ENCODE measurements around the gene MRPL18. TPM values are rescaled to one million over a fixed set of nuclear protein-coding genes. Genes with fewer than 3 reads are reported as not detected.
A peak's percentile ranks its signal among the peaks of the same experiment; 100 is the strongest.
"Not testable (repeated sequence)": the region's sequence is repeated elsewhere in the genome, so short reads cannot be mapped to it uniquely, and the experiment has no call there.

Gene MRPL18
- total RNA-seq, 8 experiments from 2014 or later: 50.9 to 110 (median 59.4) TPM

DNA sequence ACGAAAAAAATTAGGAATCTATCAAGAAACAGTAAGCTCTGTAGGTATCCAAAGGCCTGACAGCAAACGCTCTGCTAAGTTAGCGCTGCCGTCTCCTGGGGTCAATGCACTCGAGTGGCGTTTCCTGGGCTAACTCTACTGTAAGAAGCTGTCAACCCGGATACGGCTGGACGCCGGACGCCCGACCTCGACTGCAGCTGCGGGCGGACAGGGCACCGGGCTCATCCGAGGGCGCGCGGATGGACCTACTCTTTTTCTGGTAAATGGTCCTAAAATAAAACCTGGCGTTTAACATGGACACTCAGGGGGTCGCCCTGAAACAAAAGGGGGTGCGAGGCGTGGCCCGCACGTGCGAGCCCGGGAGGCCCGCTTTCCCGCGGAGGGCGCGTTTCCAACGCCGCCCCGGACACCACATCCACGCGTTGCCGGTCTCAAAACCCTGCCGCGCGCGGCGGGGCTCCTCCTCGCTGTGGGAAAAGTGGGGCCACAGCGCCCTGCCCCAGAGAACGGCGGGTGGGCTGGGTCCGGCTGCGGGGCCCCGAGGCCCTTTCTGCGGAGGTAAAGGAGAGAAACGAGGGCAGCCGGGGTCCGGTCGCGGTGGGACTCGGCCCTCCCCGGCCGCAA, 1.4 kb upstream of the MRPL18 start:
- in situ Hi-C loops (cut with MboI; ENCODE audit: low pct_unique_long_range_greater_than_20kb in 2 of 9, low sequenced_read_pairs in 9 of 9, unreplicated experiment in 9 of 9): no loop called here
- peak in 2 of 8 experiments; percentile 0 for ATAC-seq (replicated peaks in 6 of 8)
- WGBS, 10 experiments: 0 to 7% (median 0%) methylated on average over 1 to 21 of the region's 60 CpGs; no CpG with 5 or more reads in 3 of the 10 experiments

GRCh38 chr6:159789377-159790148, 704 bp upstream of the MRPL18 start, which contains the start of gene TCP1:
TCP1 (minus strand) TSS chr6:159789602; CDS start chr6:159789468, 134 bp downstream.
- WGBS, 10 experiments: 0 to 20% (median 0%) methylated on average over 2 to 22 of the region's 64 CpGs; no CpG with 5 or more reads in 2 of the 10 experiments
- H3K4me3 ChIP-seq: peak within 1 kb of the TSS; percentile 56 to 76 (median 70)
- H3K27ac ChIP-seq: peak within 1 kb of the TSS; percentile 79 to 95
- in situ Hi-C loops (cut with MboI; ENCODE audit: low pct_unique_long_range_greater_than_20kb in 2 of 9, low sequenced_read_pairs in 9 of 9, unreplicated experiment in 9 of 9): no loop called here
- H3K4me1 ChIP-seq (replicated peaks in 1 of 2): peaks cover 12 to 17% of the 10 kb centered on the region in 2 donors
- ATAC-seq (replicated peaks in 6 of 8): peak; percentile 70 to 85 (median 84)

More for the DNA sequence above, 1.4 kb upstream of the MRPL18 start:
- Histone ChIP-seq H3K4me3 (peak overlapping the region; percentile 56 to 76 (median 70)), H3K27ac (peak overlapping the region; percentile 79 to 95), H3K4me1 (replicated peaks in 1 of 2) (peaks cover 12 to 17% of the 10 kb centered on the region in 2 donors)

- in situ Hi-C loops (cut with MboI; ENCODE audit: low pct_unique_long_range_greater_than_20kb in 2 of 9, low sequenced_read_pairs in 9 of 9, unreplicated experiment in 9 of 9): no loop called here
- 0 to 72% (median 16%) methylated on average over 2 to 11 of the region's 18 CpGs; no CpG with 5 or more reads in 2 of the 10 experiments for whole genome bisulfite sequencing, 10 experiments
Observed at GRCh38 chr6:159790956-159791598, 810 bp downstream of the MRPL18 start.

GRCh38 chr6:159794976-159795375, 4.7 kb downstream of the MRPL18 start:
- H3K4me3 ChIP-seq; in situ Hi-C loops (cut with MboI; ENCODE audit: low pct_unique_long_range_greater_than_20kb in 2 of 9, low sequenced_read_pairs in 9 of 9, unreplicated experiment in 9 of 9); H3K27ac ChIP-seq; H3K4me1 ChIP-seq (replicated peaks in 1 of 2); ATAC-seq (replicated peaks in 6 of 8): not testable (repeated sequence)
- 40 to 90% (median 71%) methylated on average over 2 to 6 of the region's 8 CpGs; no CpG with 5 or more reads in 5 of the 10 experiments for WGBS, 10 experiments

More at GRCh38 chr6:159790956-159791598, 810 bp downstream of the MRPL18 start:
- Histone ChIP-seq H3K4me1 (replicated peaks in 1 of 2) (peaks cover 12 to 17% of the 10 kb centered on the region in 2 donors), H3K27ac (peak overlapping the region; percentile 76 to 94), H3K4me3 (peak overlapping the region; percentile 56 to 76 (median 70))
- ATAC-seq (replicated peaks in 6 of 8): no peak

DNA sequence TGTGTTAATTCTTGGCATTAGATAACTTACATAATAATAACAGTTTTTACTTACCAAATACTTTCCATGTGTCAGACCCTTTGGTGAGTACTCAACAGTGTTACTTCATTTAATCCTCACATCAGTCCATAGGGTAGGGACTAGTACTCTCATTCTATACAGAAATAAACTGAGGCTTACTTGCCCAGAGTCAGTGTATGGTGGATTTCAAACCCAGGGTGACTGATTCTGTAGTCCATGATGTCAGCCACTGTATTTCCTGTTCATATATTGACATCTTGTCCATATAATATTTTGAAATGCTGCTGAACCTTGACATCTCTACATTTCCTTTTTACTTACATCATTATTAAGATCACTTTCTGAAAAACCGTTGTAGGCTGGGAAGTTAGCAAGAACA, 7.3 kb downstream of the MRPL18 start:
- Histone ChIP-seq H3K4me3 (no peak overlapping the region), H3K27ac (no peak overlapping the region), H3K4me1 (replicated peaks in 1 of 2) (no peaks in the 10 kb centered on the region)
- no peak for ATAC-seq (replicated peaks in 6 of 8)
- in situ Hi-C loops (cut with MboI; ENCODE audit: low pct_unique_long_range_greater_than_20kb in 2 of 9, low sequenced_read_pairs in 9 of 9, unreplicated experiment in 9 of 9): no loop called here
- 0 to 100% (median 62%) methylated on average over 1 of the region's 1 CpG for WGBS, 10 experiments

DNA sequence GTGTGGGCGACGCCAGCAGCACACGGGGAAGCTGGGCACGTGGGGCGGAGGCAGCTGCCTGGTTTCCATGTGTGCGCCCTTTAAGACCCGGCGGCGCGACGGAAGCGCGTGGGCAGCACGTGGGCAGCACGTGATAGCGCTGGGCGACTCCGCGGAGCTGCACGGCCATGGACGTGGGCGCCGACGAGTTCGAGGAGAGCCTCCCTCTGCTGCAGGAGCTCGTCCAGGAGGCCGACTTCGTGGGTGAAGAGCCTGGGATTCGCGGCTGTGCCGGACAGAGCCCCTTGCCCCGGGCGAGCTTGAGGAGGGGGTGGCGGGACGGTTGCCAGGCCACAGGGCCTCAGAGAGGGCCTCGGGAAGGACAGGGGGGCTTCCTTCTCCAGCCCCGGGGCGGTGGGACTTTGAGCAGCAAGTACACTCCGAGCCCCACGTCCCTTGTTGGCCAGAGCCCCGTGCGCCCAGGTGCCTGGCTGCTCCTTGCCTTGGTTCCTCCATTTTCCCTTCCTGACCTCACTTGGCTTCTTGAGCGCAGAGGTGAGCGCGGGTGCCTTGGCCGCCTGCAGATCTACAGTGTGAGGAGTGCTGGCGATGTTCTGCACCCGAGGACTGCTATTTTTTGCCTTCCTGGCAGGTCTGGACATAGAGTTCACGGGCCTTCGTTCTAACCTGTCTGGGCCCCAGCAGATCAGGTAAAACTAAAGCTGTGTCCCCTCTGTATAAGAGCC, 10.0 kb downstream of the MRPL18 start, which contains the start of gene PNLDC1:
Gene PNLDC1 (plus strand): TSS at position 136 of the 725 bp plus-strand sequence. CDS start 32 bp downstream, at position 168.
- 89 to 96% (median 94%) methylated on average over 5 to 12 of the region's 50 CpGs; no CpG with 5 or more reads in 7 of the 10 experiments for WGBS, 10 experiments
- ATAC-seq (replicated peaks in 6 of 8): peak in 4 of 8 experiments; percentile 13 to 36 (median 26)
- Histone ChIP-seq H3K4me3 (no peak within 1 kb of the TSS), H3K27ac (no peak within 1 kb of the TSS), H3K4me1 (replicated peaks in 1 of 2) (no peaks in the 10 kb centered on the region)
- in situ Hi-C loops (cut with MboI; ENCODE audit: low pct_unique_long_range_greater_than_20kb in 2 of 9, low sequenced_read_pairs in 9 of 9, unreplicated experiment in 9 of 9): no loop called here

- Histone ChIP-seq H3K4me3 (no peak overlapping the region), H3K4me1 (replicated peaks in 1 of 2) (no peaks in the 10 kb centered on the region), H3K27ac (no peak overlapping the region)
- no peak for ATAC-seq (replicated peaks in 6 of 8)
- in situ Hi-C loops (cut with MboI; ENCODE audit: low pct_unique_long_range_greater_than_20kb in 2 of 9, low sequenced_read_pairs in 9 of 9, unreplicated experiment in 9 of 9): no loop called here
- WGBS, 10 experiments: 80 to 100% (median 88%) methylated on average over 1 to 8 of the region's 8 CpGs; no CpG with 5 or more reads in 1 of the 10 experiments
Observed at GRCh38 chr6:159801935-159802334, 11.7 kb downstream of the MRPL18 start.

DNA sequence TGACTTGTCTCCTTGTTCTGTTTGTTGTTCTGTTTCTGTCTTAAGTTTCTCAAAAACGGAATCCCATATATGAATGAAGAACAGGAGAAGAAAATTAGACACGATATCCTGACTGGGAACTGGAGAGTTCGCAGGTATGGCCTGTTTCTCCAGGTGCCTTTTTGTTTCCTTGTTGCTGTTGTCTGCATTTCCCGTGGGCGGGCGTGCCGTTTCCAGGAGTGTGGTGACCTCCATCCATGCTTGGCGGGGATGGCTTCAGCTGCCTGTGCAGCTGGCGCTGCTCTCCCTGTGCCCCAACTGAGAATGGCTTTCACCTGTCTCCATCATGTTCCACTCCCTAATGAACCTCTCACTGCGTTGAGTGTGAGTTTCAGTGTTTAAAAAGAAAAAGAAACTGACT, 14.2 kb downstream of the MRPL18 start:
- Histone ChIP-seq H3K4me3 (no peak overlapping the region), H3K4me1 (replicated peaks in 1 of 2) (no peaks in the 10 kb centered on the region), H3K27ac (no peak overlapping the region)
- WGBS, 10 experiments: 20 to 89% (median 85%) methylated on average over 1 to 10 of the region's 10 CpGs; no CpG with 5 or more reads in 1 of the 10 experiments
- in situ Hi-C loops (cut with MboI; ENCODE audit: low pct_unique_long_range_greater_than_20kb in 2 of 9, low sequenced_read_pairs in 9 of 9, unreplicated experiment in 9 of 9): no loop called here
- ATAC-seq (replicated peaks in 6 of 8): no peak

DNA sequence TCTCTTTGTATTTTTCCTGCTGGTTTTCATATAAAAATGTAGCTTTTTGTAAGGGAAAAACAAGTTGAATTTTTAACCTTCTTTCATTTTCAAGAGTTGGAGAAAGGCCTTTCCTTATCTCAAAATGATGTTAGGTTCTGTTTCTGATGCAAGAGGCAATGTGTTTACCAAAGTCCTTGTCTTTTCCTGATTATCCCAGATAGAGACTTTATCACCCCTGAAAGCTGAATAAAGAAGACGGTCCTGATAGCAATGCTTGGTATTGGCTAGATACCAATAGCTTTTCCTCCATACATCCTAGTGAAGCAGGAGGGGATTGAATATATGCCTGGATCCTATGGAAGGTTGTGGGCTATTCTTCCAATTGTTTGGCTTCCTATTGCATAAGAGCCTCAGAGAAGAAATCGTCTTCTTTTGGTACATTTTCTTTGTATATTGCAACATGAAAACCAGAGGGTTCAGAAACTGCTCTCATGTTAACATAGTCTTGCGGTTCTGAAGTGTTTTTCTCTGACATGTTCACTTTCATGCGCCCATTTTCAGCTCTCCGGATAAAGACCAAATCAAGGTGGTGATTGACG, 15.3 kb downstream of the MRPL18 start:
- in situ Hi-C loops (cut with MboI; ENCODE audit: low pct_unique_long_range_greater_than_20kb in 2 of 9, low sequenced_read_pairs in 9 of 9, unreplicated experiment in 9 of 9): no loop called here
- H3K4me3 ChIP-seq: no peak overlapping the region
- no peak for ATAC-seq (replicated peaks in 6 of 8)
- H3K27ac ChIP-seq: no peak overlapping the region
- H3K4me1 ChIP-seq (replicated peaks in 1 of 2): no peaks in the 10 kb centered on the region
- WGBS, 10 experiments: 80 to 95% (median 90%) methylated on average over 2 to 6 of the region's 6 CpGs

DNA sequence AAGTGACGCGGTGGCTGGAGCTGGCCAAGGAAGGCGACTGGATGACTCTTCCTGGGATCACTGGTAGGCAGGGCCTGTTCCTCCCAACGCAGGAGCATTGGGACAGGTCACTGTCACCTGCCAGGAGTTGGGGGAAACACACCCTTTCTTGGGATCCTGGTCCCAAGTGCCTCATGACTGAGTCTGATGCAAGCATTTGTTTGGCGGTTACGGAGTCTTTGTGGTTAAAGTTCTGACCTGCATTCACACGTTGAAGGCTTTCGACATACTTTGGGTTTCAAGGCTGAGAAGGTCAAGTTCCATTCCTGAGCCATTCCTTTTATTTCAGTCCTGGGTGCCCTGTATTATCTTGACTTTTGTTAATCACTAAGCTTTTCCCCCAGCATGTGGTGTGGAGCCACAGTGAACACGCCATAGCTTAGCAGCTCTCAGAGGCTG, 15.8 kb downstream of the MRPL18 start:
- Histone ChIP-seq H3K4me3 (no peak overlapping the region), H3K27ac (no peak overlapping the region), H3K4me1 (replicated peaks in 1 of 2) (no peaks in the 10 kb centered on the region)
- ATAC-seq (replicated peaks in 6 of 8): no peak
- WGBS, 10 experiments: 89 to 100% (median 98%) methylated on average over 1 to 6 of the region's 9 CpGs; no CpG with 5 or more reads in 2 of the 10 experiments
- in situ Hi-C loops (cut with MboI; ENCODE audit: low pct_unique_long_range_greater_than_20kb in 2 of 9, low sequenced_read_pairs in 9 of 9, unreplicated experiment in 9 of 9): no loop called here

GRCh38 chr6:159807150-159807858, 17.0 kb downstream of the MRPL18 start:
- no peak overlapping the region for H3K27ac ChIP-seq
- 68 to 100% (median 83%) methylated on average over 1 to 5 of the region's 5 CpGs; no CpG with 5 or more reads in 1 of the 10 experiments for WGBS, 10 experiments
- ATAC-seq (replicated peaks in 6 of 8): no peak
- no peak overlapping the region for H3K4me3 ChIP-seq
- no peaks in the 10 kb centered on the region for H3K4me1 ChIP-seq (replicated peaks in 1 of 2)
- in situ Hi-C loops (cut with MboI; ENCODE audit: low pct_unique_long_range_greater_than_20kb in 2 of 9, low sequenced_read_pairs in 9 of 9, unreplicated experiment in 9 of 9): no loop called here
